Cardiac ventricle fibroblast (primary cell): ENCODE results near the gene KHDC3L. TPM values are rescaled to one million over a fixed set of nuclear protein-coding genes. Genes with fewer than 3 reads are reported as not detected.

Experiments used
- total RNA-seq: library from RNA; depleted of rRNA; stranded (reverse); fragments of >200 nt; gene quantifications from 2 replicates; pipeline ENCODE4 v1.2.3, GENCODE V29; 2015

Gene KHDC3L
- total RNA-seq = not detected in 2 replicates

DNA sequence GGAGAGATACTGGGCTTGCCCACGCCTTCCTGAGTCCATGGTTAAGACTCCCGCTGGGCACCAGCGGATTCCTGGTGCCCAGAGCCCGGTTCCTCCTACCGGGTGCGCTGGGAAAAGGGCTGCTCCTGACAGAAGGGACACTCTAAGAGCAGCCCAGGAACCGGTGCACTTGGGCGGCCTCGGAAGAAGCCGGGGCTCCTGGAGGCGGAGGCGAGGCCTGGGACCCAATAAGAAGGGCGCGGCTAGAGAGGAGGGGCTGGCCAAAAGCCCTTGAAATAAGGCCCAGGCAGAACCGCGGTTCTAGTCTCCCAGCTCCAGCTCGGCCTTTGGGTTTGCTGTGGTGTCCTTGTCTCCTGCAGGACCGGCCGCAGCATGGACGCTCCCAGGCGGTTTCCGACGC lies at the start of gene KHDC3L:
Gene KHDC3L, plus strand, starts transcription at position 301 of the 400 bp plus-strand sequence. Its CDS starts 72 bp downstream, at position 373.

GRCh38 chr6:73353636-73354593 lies 8.5 kb upstream of the KHDC3L start, which contains the start of gene DPPA5:
TSS of gene DPPA5 (minus strand) at chr6:73354276. CDS start at chr6:73354225, 51 bp downstream.

DNA sequence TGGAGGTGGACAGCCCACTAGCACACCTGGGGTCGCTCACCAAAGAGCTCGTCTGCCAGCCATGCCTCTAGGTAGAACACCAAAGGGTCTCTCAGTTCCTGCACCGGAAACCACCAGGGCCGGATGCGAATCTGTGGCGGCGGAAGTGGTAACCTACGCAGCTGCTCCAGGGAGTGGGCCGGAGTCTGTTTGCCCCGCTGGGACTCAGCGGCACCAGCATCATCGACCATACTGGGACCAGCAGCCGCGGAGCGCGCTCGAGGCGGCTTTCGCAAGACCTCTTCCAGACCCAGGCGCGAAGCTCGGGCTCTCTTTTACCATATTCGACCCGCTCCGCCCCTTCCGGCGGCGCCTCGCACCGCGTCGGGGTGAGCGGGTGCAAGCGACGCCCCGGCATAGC lies 7.1 kb downstream of the KHDC3L start, which contains the start of gene OOEP:
Gene OOEP, minus strand, starts transcription at position 335 of the 400 bp plus-strand sequence. Its CDS starts 105 bp downstream, at position 230.

GRCh38 chr6:73394577-73395354 lies 32.3 kb downstream of the KHDC3L start, which contains the start of gene DDX43:
TSS of gene DDX43 (plus strand) at chr6:73394828. CDS start at chr6:73394906, 78 bp downstream.

Other genes with a start within 250 kb of the KHDC3L start
- gene KHDC1L, start 137.2 kb upstream of the KHDC3L start, total RNA-seq = not detected in 2 replicates
- gene KHDC1, start 99.5 kb upstream of the KHDC3L start, total RNA-seq = 3.4 and 3.5 TPM in 2 replicates
- not detected in 2 replicates for gene DPPA5, start 8.4 kb upstream of the KHDC3L start, total RNA-seq
- gene OOEP, start 7.2 kb downstream of the KHDC3L start, total RNA-seq = not detected in 2 replicates
- gene DDX43, start 32.2 kb downstream of the KHDC3L start, total RNA-seq = 0.37 and 2.3 TPM in 2 replicates
- 2.3 and 2.4 TPM in 2 replicates for gene CGAS, start 89.6 kb downstream of the KHDC3L start, total RNA-seq
- 12.5 and 19.5 TPM in 2 replicates for gene MTO1, start 99.1 kb downstream of the KHDC3L start, total RNA-seq
- gene EEF1A1, start 158.4 kb downstream of the KHDC3L start, total RNA-seq = 11,816 and 12,198 TPM in 2 replicates